ENCODE measurements around the gene SPIN4.
A peak's percentile ranks its signal among the peaks of the same experiment; 100 is the strongest.
"Not testable (repeated sequence)": the region's sequence is repeated elsewhere in the genome, so short reads cannot be mapped to it uniquely, and the experiment has no call there.

Gene SPIN4

DNA sequence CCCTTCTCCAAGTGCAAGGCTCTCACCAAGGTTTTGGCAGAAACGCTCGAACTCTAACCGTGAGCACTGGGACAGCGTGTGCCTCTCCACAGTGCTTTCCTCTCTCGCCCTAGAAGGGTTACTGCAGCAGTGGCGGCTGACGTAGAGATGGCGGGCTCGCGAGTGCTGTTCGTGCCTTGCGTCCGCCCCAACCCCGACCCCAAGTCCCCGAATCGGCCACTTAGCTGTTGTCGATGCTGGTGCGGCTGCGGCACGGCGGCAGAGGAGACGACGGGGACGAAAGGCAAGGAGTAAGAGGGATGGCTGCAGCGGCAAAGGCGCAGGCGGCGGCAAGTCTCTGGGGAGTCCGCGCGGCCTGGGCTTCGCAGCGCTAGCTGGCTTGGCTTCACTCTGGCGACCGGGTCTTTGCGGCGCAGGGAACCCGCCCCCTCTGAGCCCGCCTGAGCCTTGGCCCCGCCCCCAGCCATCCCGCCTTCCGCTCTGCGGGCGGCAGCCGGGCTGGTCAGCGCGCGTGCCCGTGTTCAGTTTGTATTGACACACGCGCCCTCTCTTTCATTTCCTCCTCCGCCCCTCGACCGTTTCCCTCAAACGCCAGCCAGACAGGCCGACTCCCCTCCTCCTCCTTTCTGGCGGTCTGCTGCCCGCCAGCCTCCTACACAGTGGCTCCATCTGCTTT is at the start of gene SPIN4:
Gene SPIN4, minus strand, starts transcription at position 392 of the 676 bp plus-strand sequence. CDS start 513 bp downstream, outside the sequence.
- DNase-seq (ENCODE audit: low spot score) = peak; percentile 85

GRCh38 chrX:63400340-63400739 is 49.2 kb upstream of the SPIN4 start:
- no peak for DNase-seq (ENCODE audit: low spot score)

GRCh38 chrX:63394872-63395271 is 43.7 kb upstream of the SPIN4 start:
- DNase-seq (ENCODE audit: low spot score) = no peak

- not testable (repeated sequence) for DNase-seq (ENCODE audit: low spot score)
Measured at GRCh38 chrX:63393094-63393493, 42.0 kb upstream of the SPIN4 start.

DNA sequence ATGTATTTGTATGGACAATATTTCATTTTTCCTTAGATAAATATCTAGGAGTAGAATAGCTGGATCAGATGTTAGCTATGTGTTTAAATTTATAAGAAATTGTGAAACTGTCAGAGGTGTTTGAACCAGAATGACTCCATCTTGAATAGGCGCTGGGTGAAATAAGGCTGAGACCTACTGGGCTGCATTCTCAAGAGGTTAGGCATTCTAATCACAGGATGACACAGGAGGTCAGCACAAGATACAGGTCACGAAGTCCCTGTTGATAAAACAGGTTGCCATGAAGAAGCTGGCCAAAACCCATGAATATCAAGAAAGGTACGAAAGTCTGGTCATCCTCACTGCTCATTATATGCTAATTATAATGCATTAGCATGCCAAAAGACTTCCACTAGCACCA is 36.3 kb upstream of the SPIN4 start:
- no peak for DNase-seq (ENCODE audit: low spot score)

- not testable (repeated sequence) for DNase-seq (ENCODE audit: low spot score)
Measured at GRCh38 chrX:63384263-63384662, 33.1 kb upstream of the SPIN4 start.

DNA sequence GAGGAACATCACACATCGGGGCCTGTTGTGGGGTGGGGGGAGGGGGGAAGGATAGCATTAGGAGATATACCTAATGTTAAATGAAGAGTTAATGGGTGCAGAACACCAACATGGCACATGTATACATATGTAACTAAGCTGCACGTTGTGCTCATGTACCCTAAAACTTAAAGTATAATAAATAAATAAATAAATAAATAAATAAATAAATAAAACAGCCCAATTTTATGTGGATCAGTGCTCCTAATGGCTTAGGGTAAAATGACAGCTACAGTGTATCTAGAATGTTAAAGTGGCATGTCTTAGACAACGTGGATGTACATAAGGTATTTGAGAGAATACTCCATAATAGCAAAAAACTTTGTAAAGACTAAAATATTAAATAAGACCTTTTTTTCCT is 21.9 kb upstream of the SPIN4 start:
- DNase-seq (ENCODE audit: low spot score) = not testable (repeated sequence)

- not testable (repeated sequence) for DNase-seq (ENCODE audit: low spot score)
Measured at GRCh38 chrX:63367699-63368098, 16.6 kb upstream of the SPIN4 start.

GRCh38 chrX:63363788-63364187 is 12.7 kb upstream of the SPIN4 start:
- no peak for DNase-seq (ENCODE audit: low spot score)

GRCh38 chrX:63361494-63361893 is 10.4 kb upstream of the SPIN4 start:
- DNase-seq (ENCODE audit: low spot score) = no peak

DNA sequence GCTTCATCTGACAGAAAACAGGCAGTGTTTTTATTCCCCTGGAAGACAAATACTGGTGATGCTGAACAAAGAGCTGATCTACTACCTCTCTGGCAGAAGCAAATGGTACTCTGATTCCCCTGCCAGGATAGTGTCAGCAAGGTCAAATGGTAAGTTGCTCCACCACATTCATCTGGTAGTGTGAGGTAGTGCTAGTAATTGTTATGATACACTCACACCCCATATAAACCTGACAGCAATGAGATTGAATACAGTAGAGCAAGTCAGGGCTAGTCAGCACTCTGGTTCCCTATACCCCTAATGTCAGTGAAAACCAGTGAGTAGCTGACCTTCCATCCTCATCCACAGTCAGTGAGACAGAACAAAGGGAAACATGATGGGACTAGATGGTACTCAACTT is 3.4 kb upstream of the SPIN4 start:
- DNase-seq (ENCODE audit: low spot score) = no peak

- DNase-seq (ENCODE audit: low spot score) = peak; percentile 52
Measured at GRCh38 chrX:63350465-63350877, 661 bp downstream of the SPIN4 start.

GRCh38 chrX:63349307-63349706 is 1.8 kb downstream of the SPIN4 start:
- peak; percentile 33 for DNase-seq (ENCODE audit: low spot score)

GRCh38 chrX:63330681-63331080 is 20.5 kb downstream of the SPIN4 start:
- no peak for DNase-seq (ENCODE audit: low spot score)

DNA sequence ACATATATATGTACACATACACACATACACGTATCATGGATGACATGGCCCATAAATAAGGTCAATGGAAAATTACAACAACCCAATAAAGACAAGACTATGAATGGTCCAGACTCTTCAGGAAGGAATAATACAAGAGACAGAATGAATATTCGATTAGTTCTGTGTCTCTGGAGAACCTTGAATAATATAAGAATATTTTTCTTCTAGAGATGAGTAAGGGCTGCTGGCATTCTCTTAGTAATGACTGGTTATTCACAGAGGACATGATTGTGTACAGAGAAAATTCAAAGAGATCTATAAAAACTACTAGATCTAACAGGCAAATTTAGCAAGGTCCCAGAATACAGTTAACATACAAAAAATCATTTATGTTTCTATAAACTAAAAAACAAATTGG is 23.3 kb downstream of the SPIN4 start:
- DNase-seq (ENCODE audit: low spot score) = no peak

DNA sequence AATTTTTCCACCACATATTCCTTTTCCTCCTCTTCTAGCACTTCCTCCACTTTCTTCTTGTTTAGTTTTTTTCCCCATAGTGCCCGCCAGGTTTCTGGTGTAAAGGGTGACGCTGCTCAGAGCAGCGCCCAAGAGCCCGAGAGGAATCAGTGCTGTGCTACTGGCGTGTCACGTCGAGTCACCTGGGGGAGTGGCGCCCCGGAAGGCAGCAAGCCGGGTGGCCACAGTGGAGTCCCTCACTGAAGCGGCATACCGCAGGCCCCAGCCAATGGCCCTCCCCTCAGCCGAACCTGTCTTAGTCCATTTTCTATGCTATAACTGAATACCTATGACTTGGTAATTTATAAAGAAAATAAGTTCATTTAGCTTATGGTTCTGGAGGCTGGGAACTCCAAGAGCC is 51.5 kb downstream of the SPIN4 start:
- no peak for DNase-seq (ENCODE audit: low spot score)

All from NAMALWA (cell line).